Measurements from ENCODE around the gene CALM3.
"Not testable (repeated sequence)": the region's sequence is repeated elsewhere in the genome, so short reads cannot be mapped to it uniquely, and the experiment has no call there.

Gene CALM3

GRCh38 chr19:46601318-46602224 lies at the start of gene CALM3:
Gene CALM3 (plus strand): TSS chr19:46601330. CDS start chr19:46601435, 105 bp downstream.
- no peak for TF ChIP-seq CTCF (IDR thresholded peaks at IDR 0.05; ENCODE audit: extremely low read depth, insufficient read depth, missing control alignments)
- in situ Hi-C loops (cut with MboI; ENCODE audit: low pct_unique_long_range_greater_than_20kb, low sequenced_read_pairs, unreplicated experiment) = no loop called here
- peak; percentile 35 for DNase-seq (ENCODE audit: low spot score)

DNA sequence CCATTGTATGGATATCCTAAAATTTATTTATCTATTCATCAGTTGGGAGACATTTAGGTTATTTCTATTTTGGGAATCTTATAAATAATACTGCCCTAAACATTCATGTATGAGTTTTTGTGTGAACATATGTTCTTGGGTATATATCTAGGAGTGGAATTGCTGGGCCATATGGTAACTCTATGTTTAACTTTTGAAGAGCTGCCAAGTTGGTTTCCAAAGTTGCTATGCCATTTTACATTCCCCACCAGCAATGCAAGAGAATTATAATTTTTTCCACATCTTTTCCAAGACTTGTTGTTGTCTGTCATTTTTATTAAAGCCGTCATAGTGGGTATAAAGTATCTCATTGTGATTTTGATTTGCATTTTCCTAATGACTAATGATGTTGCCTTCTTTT lies 48.2 kb upstream of the CALM3 start:
- in situ Hi-C loops (cut with MboI; ENCODE audit: low pct_unique_long_range_greater_than_20kb, low sequenced_read_pairs, unreplicated experiment) = no loop called here
- no peak for TF ChIP-seq CTCF (IDR thresholded peaks at IDR 0.05; ENCODE audit: extremely low read depth, insufficient read depth, missing control alignments)
- no peak for DNase-seq (ENCODE audit: low spot score)

GRCh38 chr19:46554161-46554560 lies 47.0 kb upstream of the CALM3 start:
- in situ Hi-C loops (cut with MboI; ENCODE audit: low pct_unique_long_range_greater_than_20kb, low sequenced_read_pairs, unreplicated experiment) = no loop called here
- TF ChIP-seq CTCF (IDR thresholded peaks at IDR 0.05; ENCODE audit: extremely low read depth, insufficient read depth, missing control alignments) = no peak
- DNase-seq (ENCODE audit: low spot score) = no peak

DNA sequence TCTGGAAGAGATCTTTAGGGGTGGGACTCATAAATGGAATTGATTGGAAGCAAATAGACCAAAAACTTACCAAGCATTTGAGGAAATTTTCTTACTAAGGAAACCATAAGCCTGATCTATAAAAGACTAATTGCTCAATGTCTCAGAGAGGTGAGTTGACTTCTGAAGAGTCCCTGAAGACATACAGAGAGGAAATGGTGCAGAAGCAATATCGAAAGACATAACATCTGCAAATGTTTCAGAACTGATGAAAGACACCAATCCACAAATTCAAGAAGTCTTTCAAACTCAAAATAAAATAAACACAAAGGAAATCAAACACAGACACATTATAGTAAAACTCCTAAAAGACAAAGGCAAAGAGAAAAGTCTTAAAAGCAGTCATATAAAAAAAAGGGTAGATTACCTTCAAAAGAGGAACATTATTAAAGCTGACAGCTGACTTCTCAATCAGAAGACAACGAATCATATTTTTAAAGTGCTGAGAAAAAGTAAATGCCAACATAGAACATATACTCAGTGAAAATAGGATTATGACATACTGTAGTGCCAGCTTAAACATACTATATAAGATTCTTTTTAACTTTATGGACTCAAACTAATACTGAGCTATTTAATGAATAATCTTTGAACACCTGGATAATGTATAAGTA lies 45.4 kb upstream of the CALM3 start:
- in situ Hi-C loops (cut with MboI; ENCODE audit: low pct_unique_long_range_greater_than_20kb, low sequenced_read_pairs, unreplicated experiment) = no loop called here
- no peak for DNase-seq (ENCODE audit: low spot score)
- no peak for TF ChIP-seq CTCF (IDR thresholded peaks at IDR 0.05; ENCODE audit: extremely low read depth, insufficient read depth, missing control alignments)

- in situ Hi-C loops (cut with MboI; ENCODE audit: low pct_unique_long_range_greater_than_20kb, low sequenced_read_pairs, unreplicated experiment); DNase-seq (ENCODE audit: low spot score): not testable (repeated sequence)
Measured at GRCh38 chr19:46556471-46556870, 44.7 kb upstream of the CALM3 start.

DNA sequence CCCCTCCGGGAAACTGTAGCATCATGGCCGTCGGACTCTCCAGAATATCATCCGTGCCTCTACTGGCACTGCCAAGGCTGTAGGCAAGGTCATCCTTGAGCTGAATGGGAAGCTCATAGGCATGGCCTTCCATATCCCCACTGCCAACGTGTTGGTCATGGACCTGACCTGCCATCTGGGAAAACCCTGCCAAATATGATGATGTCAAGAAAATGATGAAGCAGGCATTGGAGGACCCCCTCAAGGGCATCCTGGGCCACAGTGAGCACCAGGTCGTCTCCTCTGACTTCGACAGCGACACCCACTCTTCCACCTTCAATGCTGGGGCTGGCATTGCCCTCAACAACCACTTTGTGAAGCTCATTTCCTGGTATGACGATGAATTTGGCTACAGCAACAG lies 41.9 kb upstream of the CALM3 start:
- TF ChIP-seq CTCF (IDR thresholded peaks at IDR 0.05; ENCODE audit: extremely low read depth, insufficient read depth, missing control alignments) = no peak
- DNase-seq (ENCODE audit: low spot score) = no peak
- in situ Hi-C loops (cut with MboI; ENCODE audit: low pct_unique_long_range_greater_than_20kb, low sequenced_read_pairs, unreplicated experiment) = no loop called here

- in situ Hi-C loops (cut with MboI; ENCODE audit: low pct_unique_long_range_greater_than_20kb, low sequenced_read_pairs, unreplicated experiment); DNase-seq (ENCODE audit: low spot score): not testable (repeated sequence)
Measured at GRCh38 chr19:46559675-46560074, 41.5 kb upstream of the CALM3 start.
